Neural cell (in vitro differentiated cells): ENCODE data around the gene SLC2A10. TPM values are rescaled to one million over a fixed set of nuclear protein-coding genes. Genes with fewer than 3 reads are reported as not detected.

Experiments used
- H2AFZ ChIP-seq: fragments of 200-600, 300-800 bp; sonication (generic), shearing (Covaris generic); 2 replicates; pipeline ENCODE4 v1.6.0; 2014; ENCODE audit warnings: low read depth, mild to moderate bottlenecking, antibody characterized with exemption, low read length, moderate library complexity
- H3F3A ChIP-seq: fragments of 200-600 bp; shearing (Covaris generic); 2 replicates; pipeline ENCODE4 v1.6.1; 2016; ENCODE audit warnings: mild to moderate bottlenecking, moderate library complexity, mixed read lengths, antibody characterized with exemption, low read length; ENCODE audit not compliant: insufficient read depth, poor library complexity, severe bottlenecking
- H3K27ac ChIP-seq: fragments of 200-600, 300-800 bp; sonication (generic), shearing (Covaris generic); 2 replicates; pipeline ENCODE4 v1.5.1; 2014; ENCODE audit warnings: mild to moderate bottlenecking, low read length, moderate library complexity
- H3K27me3 ChIP-seq: fragments of 300-800, 200-600 bp; sonication (generic), shearing (Covaris generic); 2 replicates; pipeline ENCODE4 v1.6.0; 2014; ENCODE audit warnings: mild to moderate bottlenecking, low read depth, low read length, moderate library complexity; ENCODE audit not compliant: insufficient read depth
- H3K36me3 ChIP-seq: fragments of 300-800, 200-600 bp; sonication (generic), shearing (Covaris generic); 2 replicates; pipeline ENCODE4 v1.5.1; 2014; ENCODE audit warnings: mild to moderate bottlenecking, antibody characterized with exemption, low read length, moderate library complexity; ENCODE audit not compliant: insufficient read depth
- H3K4me2 ChIP-seq: fragments of 300-800, 200-600 bp; sonication (generic), shearing (Covaris generic); 2 replicates; pipeline ENCODE4 v1.6.0; 2014; ENCODE audit warnings: mild to moderate bottlenecking, low read length
- H3K4me3 ChIP-seq: fragments of 300-800, 200-600 bp; sonication (generic), shearing (Covaris generic); 2 replicates; pipeline ENCODE4 v1.5.1; 2014; ENCODE audit warnings: mild to moderate bottlenecking, low read length, moderate library complexity
- H3K79me2 ChIP-seq: fragments of 200-600 bp; shearing (Covaris generic); replicated peaks from 2 replicates; pipeline ENCODE4 v1.6.0; 2014; ENCODE audit warnings: mild to moderate bottlenecking, low read length, moderate library complexity; ENCODE audit not compliant: insufficient read depth
- H3K9ac ChIP-seq: fragments of 300-800, 200-600 bp; sonication (generic), shearing (Covaris generic); 2 replicates; pipeline ENCODE4 v1.6.1; 2016; ENCODE audit warnings: mild to moderate bottlenecking, low read length, mixed read lengths
- H3K9me2 ChIP-seq: fragments of 200-600 bp; shearing (Covaris generic); 2 replicates; pipeline ENCODE4 v1.6.1; 2016; ENCODE audit warnings: mild to moderate bottlenecking, low read length, mixed read lengths; ENCODE audit not compliant: insufficient read depth
- H3K9me3 ChIP-seq: fragments of 200-600, 300-800 bp; sonication (generic), shearing (Covaris generic); 2 replicates; pipeline ENCODE4 v1.6.1; 2016; ENCODE audit warnings: mild to moderate bottlenecking, mixed run types, low read length, moderate library complexity, mixed read lengths
- H4K20me1 ChIP-seq: fragments of 200-600 bp; shearing (Covaris generic); 2 replicates; pipeline ENCODE4 v1.6.1; 2016; ENCODE audit warnings: mild to moderate bottlenecking, mixed run types; ENCODE audit not compliant: insufficient read depth
- EP300 ChIP-seq: fragments of 450-650 bp; conservative IDR thresholded peaks from 2 replicates; pipeline ENCODE4 v1.6.1; 2014; ENCODE audit warnings: antibody characterized with exemption, mild to moderate bottlenecking, moderate library complexity; ENCODE audit not compliant: poor library complexity, severe bottlenecking
- EZH2 ChIP-seq: fragments of 200-600, 300-800 bp; shearing (Covaris generic), sonication (generic); IDR thresholded peaks from 2 replicates; pipeline ENCODE4 v1.6.1; 2014; ENCODE audit warnings: antibody characterized with exemption, low read length, borderline replicate concordance, mild to moderate bottlenecking; ENCODE audit not compliant: insufficient read depth, poor library complexity, severe bottlenecking
- MXI1 ChIP-seq: fragments of 450-650 bp; conservative IDR thresholded peaks from 2 replicates; pipeline ENCODE4 v1.6.1; 2014; ENCODE audit warnings: antibody characterized with exemption, mild to moderate bottlenecking; ENCODE audit not compliant: poor library complexity, severe bottlenecking
- POLR2AphosphoS5 ChIP-seq: IDR thresholded peaks from 2 replicates; pipeline ENCODE4 v1.6.1; 2012
- RAD21 ChIP-seq: fragments of 450-650 bp; conservative IDR thresholded peaks from 2 replicates; pipeline ENCODE4 v1.6.1; 2014; ENCODE audit warnings: antibody characterized with exemption, mild to moderate bottlenecking, moderate library complexity
- SMC3 ChIP-seq: fragments of 450-650 bp; conservative IDR thresholded peaks from 2 replicates; pipeline ENCODE4 v1.6.1; 2014; ENCODE audit warnings: antibody characterized with exemption, mild to moderate bottlenecking, moderate library complexity; ENCODE audit not compliant: poor library complexity
- TAF1 ChIP-seq: IDR thresholded peaks from 2 replicates; pipeline ENCODE4 v1.6.1; 2012; ENCODE audit warnings: low read depth
- polyA plus RNA-seq: library from polyadenylated mRNA; depleted of rRNA; stranded (reverse); fragments of >200 nt; gene quantifications from 2 replicates; pipeline ENCODE4 v1.2.3, GENCODE V29; 2014
- TF ChIP-seq, protein P1 (sequence below): fragments of 450-650 bp; IDR thresholded peaks from 2 replicates; pipeline ENCODE4 v1.5.1; 2014; ENCODE audit warnings: antibody characterized with exemption, mild to moderate bottlenecking, moderate library complexity; ENCODE audit not compliant: poor library complexity, severe bottlenecking
- TF ChIP-seq, protein P2 (sequence below): IDR thresholded peaks from 2 replicates; pipeline ENCODE4 v1.6.1; 2012; ENCODE audit warnings: borderline replicate concordance

SLC2A10 gene
- polyA plus RNA-seq, 1 donor from 2014 or later = not detected

DNA sequence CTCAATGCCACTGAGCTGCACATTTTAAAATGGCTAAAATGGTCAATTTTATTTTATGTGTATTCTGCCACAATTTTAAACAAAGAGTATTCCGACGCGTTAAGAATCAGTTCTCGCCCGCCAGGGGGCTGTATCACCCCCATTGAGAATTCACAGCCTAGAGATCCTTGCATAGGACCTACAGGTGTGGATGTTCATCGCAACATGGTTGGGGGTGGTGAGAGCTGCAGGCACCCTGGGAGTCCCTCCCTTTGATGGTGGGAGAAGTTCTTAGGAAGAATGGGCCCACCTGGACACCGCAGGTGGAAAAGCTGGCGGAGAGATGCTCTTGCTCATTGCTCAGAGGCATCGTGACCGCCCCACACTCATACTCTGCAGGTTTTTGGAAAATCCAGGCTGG lies 63.5 kb downstream of the SLC2A10 start:
- TF ChIP-seq, protein P1, sequence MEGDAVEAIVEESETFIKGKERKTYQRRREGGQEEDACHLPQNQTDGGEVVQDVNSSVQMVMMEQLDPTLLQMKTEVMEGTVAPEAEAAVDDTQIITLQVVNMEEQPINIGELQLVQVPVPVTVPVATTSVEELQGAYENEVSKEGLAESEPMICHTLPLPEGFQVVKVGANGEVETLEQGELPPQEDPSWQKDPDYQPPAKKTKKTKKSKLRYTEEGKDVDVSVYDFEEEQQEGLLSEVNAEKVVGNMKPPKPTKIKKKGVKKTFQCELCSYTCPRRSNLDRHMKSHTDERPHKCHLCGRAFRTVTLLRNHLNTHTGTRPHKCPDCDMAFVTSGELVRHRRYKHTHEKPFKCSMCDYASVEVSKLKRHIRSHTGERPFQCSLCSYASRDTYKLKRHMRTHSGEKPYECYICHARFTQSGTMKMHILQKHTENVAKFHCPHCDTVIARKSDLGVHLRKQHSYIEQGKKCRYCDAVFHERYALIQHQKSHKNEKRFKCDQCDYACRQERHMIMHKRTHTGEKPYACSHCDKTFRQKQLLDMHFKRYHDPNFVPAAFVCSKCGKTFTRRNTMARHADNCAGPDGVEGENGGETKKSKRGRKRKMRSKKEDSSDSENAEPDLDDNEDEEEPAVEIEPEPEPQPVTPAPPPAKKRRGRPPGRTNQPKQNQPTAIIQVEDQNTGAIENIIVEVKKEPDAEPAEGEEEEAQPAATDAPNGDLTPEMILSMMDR = no peak
- no peak for TF ChIP-seq RAD21
- no peak for TF ChIP-seq EZH2
- TF ChIP-seq MXI1 = no peak
- TF ChIP-seq EP300 = no peak
- no peak for TF ChIP-seq SMC3
- TF ChIP-seq TAF1 = no peak
- TF ChIP-seq, protein P2, sequence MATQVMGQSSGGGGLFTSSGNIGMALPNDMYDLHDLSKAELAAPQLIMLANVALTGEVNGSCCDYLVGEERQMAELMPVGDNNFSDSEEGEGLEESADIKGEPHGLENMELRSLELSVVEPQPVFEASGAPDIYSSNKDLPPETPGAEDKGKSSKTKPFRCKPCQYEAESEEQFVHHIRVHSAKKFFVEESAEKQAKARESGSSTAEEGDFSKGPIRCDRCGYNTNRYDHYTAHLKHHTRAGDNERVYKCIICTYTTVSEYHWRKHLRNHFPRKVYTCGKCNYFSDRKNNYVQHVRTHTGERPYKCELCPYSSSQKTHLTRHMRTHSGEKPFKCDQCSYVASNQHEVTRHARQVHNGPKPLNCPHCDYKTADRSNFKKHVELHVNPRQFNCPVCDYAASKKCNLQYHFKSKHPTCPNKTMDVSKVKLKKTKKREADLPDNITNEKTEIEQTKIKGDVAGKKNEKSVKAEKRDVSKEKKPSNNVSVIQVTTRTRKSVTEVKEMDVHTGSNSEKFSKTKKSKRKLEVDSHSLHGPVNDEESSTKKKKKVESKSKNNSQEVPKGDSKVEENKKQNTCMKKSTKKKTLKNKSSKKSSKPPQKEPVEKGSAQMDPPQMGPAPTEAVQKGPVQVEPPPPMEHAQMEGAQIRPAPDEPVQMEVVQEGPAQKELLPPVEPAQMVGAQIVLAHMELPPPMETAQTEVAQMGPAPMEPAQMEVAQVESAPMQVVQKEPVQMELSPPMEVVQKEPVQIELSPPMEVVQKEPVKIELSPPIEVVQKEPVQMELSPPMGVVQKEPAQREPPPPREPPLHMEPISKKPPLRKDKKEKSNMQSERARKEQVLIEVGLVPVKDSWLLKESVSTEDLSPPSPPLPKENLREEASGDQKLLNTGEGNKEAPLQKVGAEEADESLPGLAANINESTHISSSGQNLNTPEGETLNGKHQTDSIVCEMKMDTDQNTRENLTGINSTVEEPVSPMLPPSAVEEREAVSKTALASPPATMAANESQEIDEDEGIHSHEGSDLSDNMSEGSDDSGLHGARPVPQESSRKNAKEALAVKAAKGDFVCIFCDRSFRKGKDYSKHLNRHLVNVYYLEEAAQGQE = no peak
- TF ChIP-seq POLR2AphosphoS5 = no peak
- Histone ChIP-seq H3K27me3 (no peaks in the 10 kb centered on the region), H3K9me3 (no peaks in the 10 kb centered on the region), H3K27ac (no peak overlapping the region), H3K4me3 (no peak overlapping the region), H3K9ac (no peak overlapping the region), H3K9me2 (no peaks in the 10 kb centered on the region), H3K4me2 (no peak overlapping the region), H3K36me3 (no peaks in the 10 kb centered on the region), H4K20me1 (no peaks in the 10 kb centered on the region), H3K79me2 (no peaks in the 10 kb centered on the region), H2AFZ (no peak overlapping the region), H3F3A (no peaks in the 10 kb centered on the region)

DNA sequence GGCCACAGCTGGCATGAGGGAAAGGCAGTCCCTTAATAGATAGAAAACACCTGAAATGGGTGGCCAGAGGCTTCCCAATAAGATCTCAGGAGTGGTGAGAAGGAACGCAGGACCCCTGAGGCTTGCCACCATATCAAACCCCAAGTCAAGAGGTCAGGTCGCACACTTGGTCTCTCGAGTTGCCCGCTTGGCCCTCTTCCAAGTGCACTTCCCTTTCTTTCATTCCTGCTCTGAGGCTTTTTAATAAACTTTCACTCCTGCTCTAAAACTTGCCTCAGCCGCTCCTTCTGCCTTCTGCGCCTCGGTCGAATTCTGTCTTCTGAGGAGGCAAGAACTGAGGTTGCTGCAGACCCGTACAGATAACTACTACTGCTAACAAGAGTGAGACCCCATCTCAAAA lies 64.2 kb downstream of the SLC2A10 start:
- H3K27ac ChIP-seq = no peak overlapping the region
- H3K79me2 ChIP-seq = no peaks in the 10 kb centered on the region
- H3F3A ChIP-seq = no peaks in the 10 kb centered on the region
- H3K9me3 ChIP-seq = no peaks in the 10 kb centered on the region
- no peaks in the 10 kb centered on the region for H3K27me3 ChIP-seq
- H3K4me3 ChIP-seq = no peak overlapping the region
- no peaks in the 10 kb centered on the region for H4K20me1 ChIP-seq
- no peaks in the 10 kb centered on the region for H3K9me2 ChIP-seq
- no peak overlapping the region for H3K9ac ChIP-seq
- H3K36me3 ChIP-seq = no peaks in the 10 kb centered on the region
- no peak for TF ChIP-seq TAF1
- TF ChIP-seq SMC3 = no peak
- TF ChIP-seq RAD21 = no peak
- TF ChIP-seq, protein P2 = no peak
- no peak for TF ChIP-seq EP300
- no peak for TF ChIP-seq POLR2AphosphoS5
- TF ChIP-seq, protein P1 = no peak
- TF ChIP-seq MXI1 = no peak
- TF ChIP-seq EZH2 = no peak
- H2AFZ ChIP-seq = no peak overlapping the region
- H3K4me2 ChIP-seq = no peak overlapping the region
